ENCODE measurements around the gene CTNNA3.

The CTNNA3 gene

DNA sequence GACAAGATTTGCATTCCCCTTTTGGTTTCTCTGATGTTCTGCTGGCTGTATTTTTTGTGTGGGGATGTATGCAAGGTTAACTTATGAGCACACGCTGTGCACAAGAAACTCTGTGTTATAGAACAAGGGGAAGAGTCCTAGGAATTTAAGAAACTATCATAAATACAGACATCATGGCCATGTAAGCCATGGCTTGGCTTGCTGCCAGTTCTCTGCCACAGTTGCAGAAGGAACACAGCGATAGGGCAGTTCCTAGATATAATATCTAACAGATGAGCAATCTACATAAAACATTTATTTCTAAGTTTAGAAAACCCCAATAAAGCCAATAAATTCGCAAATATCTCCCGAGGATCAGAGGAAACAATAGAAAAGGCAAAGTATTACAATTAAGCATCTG is 616.9 kb downstream of the CTNNA3 start:
- H3K9me3 ChIP-seq (ENCODE audit: control insufficient read depth, insufficient read depth, low read depth, low read length), result no peaks in the 10 kb centered on the region
- no peaks in the 10 kb centered on the region for H3K27me3 ChIP-seq (ENCODE audit: control insufficient read depth, insufficient read depth, low read length)
- H3K4me3 ChIP-seq (ENCODE audit: low read depth, low read length), result no peak overlapping the region
- no peaks in the 10 kb centered on the region for H3K4me1 ChIP-seq (ENCODE audit: control insufficient read depth, insufficient read depth, low read length)
- H3K27ac ChIP-seq (ENCODE audit: low read depth, low read length), result no peak overlapping the region
- no peaks in the 10 kb centered on the region for H3K36me3 ChIP-seq (ENCODE audit: control insufficient read depth, insufficient read depth, low read length)
- no peak overlapping the region for H3K9ac ChIP-seq (ENCODE audit: low read length)

GRCh38 chr10:67077376-67077775 is 618.6 kb downstream of the CTNNA3 start:
- no peak overlapping the region for H3K9ac ChIP-seq (ENCODE audit: low read length)
- no peak overlapping the region for H3K27ac ChIP-seq (ENCODE audit: low read depth, low read length)
- no peaks in the 10 kb centered on the region for H3K36me3 ChIP-seq (ENCODE audit: control insufficient read depth, insufficient read depth, low read length)
- no peak overlapping the region for H3K4me3 ChIP-seq (ENCODE audit: low read depth, low read length)
- no peaks in the 10 kb centered on the region for H3K27me3 ChIP-seq (ENCODE audit: control insufficient read depth, insufficient read depth, low read length)
- no peaks in the 10 kb centered on the region for H3K9me3 ChIP-seq (ENCODE audit: control insufficient read depth, insufficient read depth, low read depth, low read length)
- no peaks in the 10 kb centered on the region for H3K4me1 ChIP-seq (ENCODE audit: control insufficient read depth, insufficient read depth, low read length)

DNA sequence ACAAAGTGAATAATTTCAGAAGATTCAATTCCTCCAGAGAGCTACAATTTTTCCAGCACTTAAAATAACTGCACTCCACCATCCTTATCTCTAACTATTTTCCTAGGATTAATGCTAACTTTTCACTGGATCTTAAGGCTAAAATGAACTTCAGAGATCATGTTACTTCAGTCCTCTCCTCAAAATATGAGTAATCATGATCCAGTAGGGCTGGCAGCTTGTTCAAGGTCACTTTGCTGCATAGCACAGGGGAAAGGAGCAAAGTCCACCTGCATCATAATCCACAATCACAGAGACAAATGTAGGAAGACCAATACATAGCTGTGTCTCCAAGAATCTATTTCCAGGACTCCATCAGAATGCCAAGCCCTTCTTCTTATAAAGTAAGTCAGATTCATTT is 619.9 kb downstream of the CTNNA3 start:
- H3K27ac ChIP-seq (ENCODE audit: low read depth, low read length), result no peak overlapping the region

DNA sequence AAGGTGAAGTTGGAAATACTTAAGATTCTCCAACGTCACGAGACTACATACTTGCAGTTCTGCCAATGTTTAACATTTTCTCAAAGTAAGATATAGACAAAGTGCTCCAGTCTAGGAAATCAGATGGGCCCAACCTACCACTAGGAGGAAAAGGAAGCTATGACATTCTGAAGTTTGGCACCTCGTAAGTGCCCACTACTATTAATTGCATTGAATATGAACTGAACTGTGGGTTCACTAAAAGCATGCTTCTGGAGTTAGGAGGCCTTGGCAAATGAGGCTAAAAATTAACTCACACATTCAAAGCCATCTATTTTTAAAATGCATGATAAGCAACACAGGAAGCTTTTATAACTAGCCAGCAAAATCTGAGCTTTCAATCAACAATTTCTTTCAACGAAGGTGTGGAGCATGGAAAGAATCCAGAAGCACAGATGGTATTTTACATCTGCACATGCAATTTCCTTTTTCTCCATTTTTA is 620.5 kb downstream of the CTNNA3 start:
- Histone ChIP-seq H3K9me3 (ENCODE audit: control insufficient read depth, insufficient read depth, low read depth, low read length) (no peaks in the 10 kb centered on the region), H3K4me3 (ENCODE audit: low read depth, low read length) (no peak overlapping the region), H3K36me3 (ENCODE audit: control insufficient read depth, insufficient read depth, low read length) (no peaks in the 10 kb centered on the region), H3K27me3 (ENCODE audit: control insufficient read depth, insufficient read depth, low read length) (no peaks in the 10 kb centered on the region), H3K9ac (ENCODE audit: low read length) (no peak overlapping the region), H3K27ac (ENCODE audit: low read depth, low read length) (no peak overlapping the region), H3K4me1 (ENCODE audit: control insufficient read depth, insufficient read depth, low read length) (no peaks in the 10 kb centered on the region)

More for the DNA sequence above, 619.9 kb downstream of the CTNNA3 start:
- Histone ChIP-seq H3K36me3 (ENCODE audit: control insufficient read depth, insufficient read depth, low read length) (no peaks in the 10 kb centered on the region), H3K9me3 (ENCODE audit: control insufficient read depth, insufficient read depth, low read depth, low read length) (no peaks in the 10 kb centered on the region), H3K9ac (ENCODE audit: low read length) (no peak overlapping the region), H3K4me3 (ENCODE audit: low read depth, low read length) (no peak overlapping the region), H3K4me1 (ENCODE audit: control insufficient read depth, insufficient read depth, low read length) (no peaks in the 10 kb centered on the region), H3K27me3 (ENCODE audit: control insufficient read depth, insufficient read depth, low read length) (no peaks in the 10 kb centered on the region)

- Histone ChIP-seq H3K27ac (ENCODE audit: low read depth, low read length) (no peak overlapping the region), H3K27me3 (ENCODE audit: control insufficient read depth, insufficient read depth, low read length) (no peaks in the 10 kb centered on the region), H3K9me3 (ENCODE audit: control insufficient read depth, insufficient read depth, low read depth, low read length) (no peaks in the 10 kb centered on the region), H3K4me1 (ENCODE audit: control insufficient read depth, insufficient read depth, low read length) (no peaks in the 10 kb centered on the region), H3K9ac (ENCODE audit: low read length) (no peak overlapping the region), H3K36me3 (ENCODE audit: control insufficient read depth, insufficient read depth, low read length) (no peaks in the 10 kb centered on the region), H3K4me3 (ENCODE audit: low read depth, low read length) (no peak overlapping the region)
Measured at GRCh38 chr10:67072654-67073053, 623.3 kb downstream of the CTNNA3 start.

- Histone ChIP-seq H3K9me3 (ENCODE audit: control insufficient read depth, insufficient read depth, low read depth, low read length) (no peaks in the 10 kb centered on the region), H3K27me3 (ENCODE audit: control insufficient read depth, insufficient read depth, low read length) (no peaks in the 10 kb centered on the region), H3K9ac (ENCODE audit: low read length) (no peak overlapping the region), H3K4me3 (ENCODE audit: low read depth, low read length) (no peak overlapping the region), H3K4me1 (ENCODE audit: control insufficient read depth, insufficient read depth, low read length) (no peaks in the 10 kb centered on the region; the same call in 1 of the 2 replicates), H3K27ac (ENCODE audit: low read depth, low read length) (no peak overlapping the region), H3K36me3 (ENCODE audit: control insufficient read depth, insufficient read depth, low read length) (no peaks in the 10 kb centered on the region)
Measured at GRCh38 chr10:67050415-67050814, 645.6 kb downstream of the CTNNA3 start.

- no peaks in the 10 kb centered on the region for H3K9me3 ChIP-seq (ENCODE audit: control insufficient read depth, insufficient read depth, low read depth, low read length)
- H3K9ac ChIP-seq (ENCODE audit: low read length), result no peak overlapping the region
- no peaks in the 10 kb centered on the region for H3K36me3 ChIP-seq (ENCODE audit: control insufficient read depth, insufficient read depth, low read length)
- H3K27ac ChIP-seq (ENCODE audit: low read depth, low read length), result no peak overlapping the region
- H3K4me1 ChIP-seq (ENCODE audit: control insufficient read depth, insufficient read depth, low read length), result no peaks in the 10 kb centered on the region; the same call in 1 of the 2 replicates
- H3K4me3 ChIP-seq (ENCODE audit: low read depth, low read length), result no peak overlapping the region
- H3K27me3 ChIP-seq (ENCODE audit: control insufficient read depth, insufficient read depth, low read length), result no peaks in the 10 kb centered on the region
Measured at GRCh38 chr10:67049988-67050387, 646.0 kb downstream of the CTNNA3 start.

DNA sequence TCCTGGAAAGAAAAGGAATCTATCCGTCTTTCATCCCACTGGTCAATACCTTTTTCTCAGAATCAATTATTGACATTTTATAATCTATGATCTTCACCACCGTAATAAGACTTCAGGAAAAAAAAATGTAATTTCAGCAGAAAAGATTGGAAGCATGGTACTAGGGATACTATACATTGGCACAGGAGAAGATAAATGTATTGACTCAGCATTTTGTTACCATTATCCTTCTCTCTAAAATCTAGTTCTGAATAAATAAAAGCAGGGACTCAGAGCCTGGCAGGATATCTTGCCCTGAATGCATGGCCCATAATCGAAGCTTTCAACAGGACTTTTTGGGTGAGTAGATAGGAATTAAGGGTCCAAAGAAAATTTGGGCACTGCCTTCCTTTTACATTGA is 649.5 kb downstream of the CTNNA3 start:
- H3K9me3 ChIP-seq (ENCODE audit: control insufficient read depth, insufficient read depth, low read depth, low read length), result no peaks in the 10 kb centered on the region
- H3K36me3 ChIP-seq (ENCODE audit: control insufficient read depth, insufficient read depth, low read length), result no peaks in the 10 kb centered on the region
- H3K27ac ChIP-seq (ENCODE audit: low read depth, low read length), result no peak overlapping the region
- no peak overlapping the region for H3K4me3 ChIP-seq (ENCODE audit: low read depth, low read length)
- no peaks in the 10 kb centered on the region for H3K4me1 ChIP-seq (ENCODE audit: control insufficient read depth, insufficient read depth, low read length)
- no peak overlapping the region for H3K9ac ChIP-seq (ENCODE audit: low read length)
- H3K27me3 ChIP-seq (ENCODE audit: control insufficient read depth, insufficient read depth, low read length), result no peaks in the 10 kb centered on the region

DNA sequence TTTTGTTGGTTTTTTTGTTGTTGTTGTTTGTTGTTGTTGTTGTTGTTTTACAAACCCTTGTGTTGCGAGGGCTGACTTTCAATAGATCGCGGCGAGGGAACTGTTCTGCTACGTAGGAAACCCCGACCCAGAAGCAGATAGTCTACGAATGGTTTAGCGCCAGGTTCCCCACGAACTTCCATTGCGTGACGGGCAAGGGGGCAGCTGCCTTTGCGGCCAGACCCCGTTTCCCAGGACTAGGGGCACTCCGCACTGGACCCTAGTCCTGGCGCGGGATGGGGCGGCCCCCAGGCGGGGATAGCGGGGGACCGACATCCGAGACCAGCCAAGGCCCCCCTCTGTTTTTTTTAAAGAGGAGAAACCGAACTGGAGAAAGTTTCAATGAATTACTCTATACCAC is 650.6 kb downstream of the CTNNA3 start:
- H3K36me3 ChIP-seq (ENCODE audit: control insufficient read depth, insufficient read depth, low read length), result no peaks in the 10 kb centered on the region
- H3K27ac ChIP-seq (ENCODE audit: low read depth, low read length), result no peak overlapping the region
- no peaks in the 10 kb centered on the region for H3K27me3 ChIP-seq (ENCODE audit: control insufficient read depth, insufficient read depth, low read length)
- H3K9ac ChIP-seq (ENCODE audit: low read length), result no peak overlapping the region
- H3K9me3 ChIP-seq (ENCODE audit: control insufficient read depth, insufficient read depth, low read depth, low read length), result no peaks in the 10 kb centered on the region
- no peaks in the 10 kb centered on the region for H3K4me1 ChIP-seq (ENCODE audit: control insufficient read depth, insufficient read depth, low read length)
- H3K4me3 ChIP-seq (ENCODE audit: low read depth, low read length), result no peak overlapping the region

DNA sequence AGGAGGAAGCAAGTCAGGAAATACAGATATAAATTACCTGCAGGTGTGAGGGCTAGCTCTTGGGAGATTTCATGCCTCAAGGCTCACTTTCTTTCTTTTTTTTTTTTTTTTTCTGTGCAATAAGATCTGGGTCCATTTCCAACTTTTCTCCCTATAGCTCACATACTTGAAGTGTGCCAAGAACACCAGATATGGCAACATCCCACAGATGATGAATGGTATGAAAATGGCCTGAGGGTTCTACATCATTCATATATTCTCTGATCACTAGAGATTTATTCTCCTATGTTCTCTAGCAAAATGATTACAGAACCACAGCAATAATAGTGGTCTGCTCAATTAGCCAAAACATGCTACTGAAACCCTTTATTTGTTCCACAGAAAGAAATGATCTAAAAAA is 653.0 kb downstream of the CTNNA3 start:
- no peaks in the 10 kb centered on the region for H3K36me3 ChIP-seq (ENCODE audit: control insufficient read depth, insufficient read depth, low read length)
- H3K9me3 ChIP-seq (ENCODE audit: control insufficient read depth, insufficient read depth, low read depth, low read length), result no peaks in the 10 kb centered on the region
- no peak overlapping the region for H3K9ac ChIP-seq (ENCODE audit: low read length)
- no peak overlapping the region for H3K27ac ChIP-seq (ENCODE audit: low read depth, low read length)
- no peaks in the 10 kb centered on the region for H3K27me3 ChIP-seq (ENCODE audit: control insufficient read depth, insufficient read depth, low read length)
- no peak overlapping the region for H3K4me3 ChIP-seq (ENCODE audit: low read depth, low read length)
- no peaks in the 10 kb centered on the region for H3K4me1 ChIP-seq (ENCODE audit: control insufficient read depth, insufficient read depth, low read length)

DNA sequence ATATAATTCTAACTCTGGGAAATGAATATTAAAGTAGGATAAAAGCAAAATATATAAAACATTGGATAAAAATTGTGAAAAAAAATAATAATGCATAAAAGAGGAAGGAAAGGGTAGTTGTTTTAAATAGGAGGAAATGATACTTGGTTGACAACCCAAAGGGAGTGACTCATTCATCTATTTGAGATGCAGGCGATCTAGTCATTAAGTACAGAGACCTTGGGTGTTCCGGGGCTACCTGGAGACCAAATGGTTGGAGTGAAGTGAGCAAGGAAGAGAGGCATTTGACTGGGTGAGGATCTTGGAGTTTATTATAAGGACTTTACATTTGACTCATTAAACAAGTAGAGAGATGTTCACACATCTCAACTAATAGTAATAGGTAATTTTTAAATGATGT is 659.2 kb downstream of the CTNNA3 start:
- no peaks in the 10 kb centered on the region for H3K27me3 ChIP-seq (ENCODE audit: control insufficient read depth, insufficient read depth, low read length)
- no peaks in the 10 kb centered on the region for H3K9me3 ChIP-seq (ENCODE audit: control insufficient read depth, insufficient read depth, low read depth, low read length)
- no peaks in the 10 kb centered on the region for H3K4me1 ChIP-seq (ENCODE audit: control insufficient read depth, insufficient read depth, low read length)
- no peaks in the 10 kb centered on the region for H3K36me3 ChIP-seq (ENCODE audit: control insufficient read depth, insufficient read depth, low read length)
- H3K4me3 ChIP-seq (ENCODE audit: low read depth, low read length), result no peak overlapping the region
- no peak overlapping the region for H3K27ac ChIP-seq (ENCODE audit: low read depth, low read length)
- H3K9ac ChIP-seq (ENCODE audit: low read length), result no peak overlapping the region

DNA sequence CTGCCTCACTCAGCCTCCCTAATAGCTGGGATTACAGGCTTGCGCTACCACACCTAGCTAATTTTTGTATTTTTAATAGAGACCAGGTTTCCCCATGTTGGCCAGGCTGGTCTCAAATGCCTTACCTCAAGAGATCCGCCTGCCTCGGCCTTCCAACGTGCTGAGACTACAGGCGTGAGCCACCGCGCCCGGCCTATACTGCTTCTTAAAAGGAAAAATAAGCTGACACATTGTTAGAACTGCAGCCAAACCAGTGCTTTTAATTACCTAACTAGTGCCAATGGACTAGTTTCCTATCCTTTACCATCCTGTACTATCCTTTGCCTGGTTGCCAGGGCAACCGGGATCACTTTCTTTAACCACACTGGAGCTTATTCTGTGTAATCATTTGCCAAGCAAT is 662.1 kb downstream of the CTNNA3 start:
- Histone ChIP-seq H3K36me3 (ENCODE audit: control insufficient read depth, insufficient read depth, low read length) (no peaks in the 10 kb centered on the region), H3K4me3 (ENCODE audit: low read depth, low read length) (no peak overlapping the region), H3K4me1 (ENCODE audit: control insufficient read depth, insufficient read depth, low read length) (no peaks in the 10 kb centered on the region), H3K9me3 (ENCODE audit: control insufficient read depth, insufficient read depth, low read depth, low read length) (no peaks in the 10 kb centered on the region), H3K9ac (ENCODE audit: low read length) (no peak overlapping the region), H3K27ac (ENCODE audit: low read depth, low read length) (no peak overlapping the region), H3K27me3 (ENCODE audit: control insufficient read depth, insufficient read depth, low read length) (no peaks in the 10 kb centered on the region)

Data from HUES6 (cell line).